Measurements from ENCODE around the gene TUBB4A.

Gene TUBB4A

GRCh38 chr19:6514926-6515544, 12.9 kb upstream of the TUBB4A start:
- Histone ChIP-seq H2AFZ (ENCODE audit: low read depth, low read length) (no peak overlapping the region; the same call in 1 of the 2 replicates), H3K4me1 (ENCODE audit: insufficient read depth, low read length) (peaks cover 29% of the 10 kb centered on the region), H3K27me3 (ENCODE audit: insufficient read depth, low read length, poor library complexity) (no peaks in the 10 kb centered on the region), H3K36me3 (ENCODE audit: insufficient read depth, low read length) (no peaks in the 10 kb centered on the region), H3K9ac (ENCODE audit: low read depth, low read length) (no peak overlapping the region), H4K20me1 (ENCODE audit: insufficient read depth, low read length) (no peaks in the 10 kb centered on the region), H3K27ac (ENCODE audit: low read length) (no peak overlapping the region), H3K9me3 (ENCODE audit: insufficient read depth, low read length, severe bottlenecking) (no peaks in the 10 kb centered on the region), H3K79me2 (ENCODE audit: insufficient read depth, low read length) (no peaks in the 10 kb centered on the region), H3K4me2 (ENCODE audit: insufficient read depth, low read length) (no peak overlapping the region), H3K4me3 (ENCODE audit: low read depth in 1 of 2, low read length in 2 of 2) (no peak overlapping the region)
- DNase-seq (no peak), ATAC-seq (ENCODE audit: insufficient read depth, low read depth) (no peak)
- TF ChIP-seq EZH2 (IDR thresholded peaks at IDR 0.05; ENCODE audit: borderline replicate concordance, low read depth, low read length, severe bottlenecking) (no peak), CTCF (IDR thresholded peaks at IDR 0.05; ENCODE audit: borderline replicate concordance, extremely low read depth, low read length, poor library complexity, severe bottlenecking) (no peak)

- no peaks in the 10 kb centered on the region for H3K36me3 ChIP-seq (ENCODE audit: insufficient read depth, low read length)
- DNase-seq (no peak), ATAC-seq (ENCODE audit: insufficient read depth, low read depth) (no peak)
- H3K79me2 ChIP-seq (ENCODE audit: insufficient read depth, low read length): no peaks in the 10 kb centered on the region
- H3K4me2 ChIP-seq (ENCODE audit: insufficient read depth, low read length): no peak overlapping the region
- no peaks in the 10 kb centered on the region for H3K9me3 ChIP-seq (ENCODE audit: insufficient read depth, low read length, severe bottlenecking)
- H4K20me1 ChIP-seq (ENCODE audit: insufficient read depth, low read length): no peaks in the 10 kb centered on the region
- TF ChIP-seq EZH2 (IDR thresholded peaks at IDR 0.05; ENCODE audit: borderline replicate concordance, low read depth, low read length, severe bottlenecking) (no peak), CTCF (IDR thresholded peaks at IDR 0.05; ENCODE audit: borderline replicate concordance, extremely low read depth, low read length, poor library complexity, severe bottlenecking) (no peak)
- no peak overlapping the region for H2AFZ ChIP-seq (ENCODE audit: low read depth, low read length)
- peaks cover 29% of the 10 kb centered on the region for H3K4me1 ChIP-seq (ENCODE audit: insufficient read depth, low read length)
- H3K27ac ChIP-seq (ENCODE audit: low read length): no peak overlapping the region
- H3K27me3 ChIP-seq (ENCODE audit: insufficient read depth, low read length, poor library complexity): no peaks in the 10 kb centered on the region
- no peak overlapping the region for H3K4me3 ChIP-seq (ENCODE audit: low read depth in 1 of 2, low read length in 2 of 2)
- no peak overlapping the region for H3K9ac ChIP-seq (ENCODE audit: low read depth, low read length)
These were observed 12.0 kb upstream of the TUBB4A start for GRCh38 chr19:6514089-6514488.

- Histone ChIP-seq H4K20me1 (ENCODE audit: insufficient read depth, low read length) (no peaks in the 10 kb centered on the region), H3K9ac (ENCODE audit: low read depth, low read length) (no peak overlapping the region), H3K4me3 (ENCODE audit: low read depth in 1 of 2, low read length in 2 of 2) (no peak overlapping the region), H2AFZ (ENCODE audit: low read depth, low read length) (no peak overlapping the region), H3K4me2 (ENCODE audit: insufficient read depth, low read length) (no peak overlapping the region), H3K9me3 (ENCODE audit: insufficient read depth, low read length, severe bottlenecking) (no peaks in the 10 kb centered on the region), H3K4me1 (ENCODE audit: insufficient read depth, low read length) (no peaks in the 10 kb centered on the region), H3K27me3 (ENCODE audit: insufficient read depth, low read length, poor library complexity) (no peaks in the 10 kb centered on the region), H3K36me3 (ENCODE audit: insufficient read depth, low read length) (no peaks in the 10 kb centered on the region), H3K27ac (ENCODE audit: low read length) (no peak overlapping the region), H3K79me2 (ENCODE audit: insufficient read depth, low read length) (no peaks in the 10 kb centered on the region)
- ATAC-seq (ENCODE audit: insufficient read depth, low read depth) (no peak), DNase-seq (no peak)
- TF ChIP-seq EZH2 (IDR thresholded peaks at IDR 0.05; ENCODE audit: borderline replicate concordance, low read depth, low read length, severe bottlenecking): no peak
- TF ChIP-seq CTCF (IDR thresholded peaks at IDR 0.05; ENCODE audit: borderline replicate concordance, extremely low read depth, low read length, poor library complexity, severe bottlenecking): no peak
These were observed 8.5 kb upstream of the TUBB4A start for GRCh38 chr19:6510618-6511017.

Measured in DND-41 (cell line).